Muscle layer of colon (tissue), 2 donors: Measurements from ENCODE around the gene NEIL3.

Experiments
- H3K27ac ChIP-seq: one replicate; pipeline ENCODE4 v1.7.0; 2013; ENCODE audit warnings: low read depth, mild to moderate bottlenecking, low read length, moderate library complexity
- H3K27me3 ChIP-seq, 2 donors: one replicate each; pipeline ENCODE4 v1.7.0; 2013; ENCODE audit warnings: low read length in 2 of 2, mild to moderate bottlenecking in 2 of 2; ENCODE audit not compliant: insufficient read depth in 2 of 2, control insufficient read depth in 1 of 2
- H3K36me3 ChIP-seq: one replicate; pipeline ENCODE4 v1.7.0; 2013; ENCODE audit warnings: mild to moderate bottlenecking, low read length; ENCODE audit not compliant: insufficient read depth
- H3K4me1 ChIP-seq: one replicate; pipeline ENCODE4 v1.7.0; 2013; ENCODE audit warnings: mild to moderate bottlenecking, low read length; ENCODE audit not compliant: insufficient read depth
- H3K4me3 ChIP-seq, 2 donors: one replicate each; pipeline ENCODE4 v1.7.0; 2013; ENCODE audit warnings: low read length in 2 of 2, low read depth in 1 of 2, mild to moderate bottlenecking in 1 of 2, moderate library complexity in 1 of 2
- H3K9ac ChIP-seq: one replicate; pipeline ENCODE4 v1.7.0; 2013; ENCODE audit warnings: low read length
- H3K9me3 ChIP-seq: one replicate; pipeline ENCODE4 v1.7.0; 2013; ENCODE audit warnings: mild to moderate bottlenecking, low read length
- donor health status: abdominal sarcoma.
- donor health status: Adenocarcinoma of cecum.

Gene NEIL3

DNA sequence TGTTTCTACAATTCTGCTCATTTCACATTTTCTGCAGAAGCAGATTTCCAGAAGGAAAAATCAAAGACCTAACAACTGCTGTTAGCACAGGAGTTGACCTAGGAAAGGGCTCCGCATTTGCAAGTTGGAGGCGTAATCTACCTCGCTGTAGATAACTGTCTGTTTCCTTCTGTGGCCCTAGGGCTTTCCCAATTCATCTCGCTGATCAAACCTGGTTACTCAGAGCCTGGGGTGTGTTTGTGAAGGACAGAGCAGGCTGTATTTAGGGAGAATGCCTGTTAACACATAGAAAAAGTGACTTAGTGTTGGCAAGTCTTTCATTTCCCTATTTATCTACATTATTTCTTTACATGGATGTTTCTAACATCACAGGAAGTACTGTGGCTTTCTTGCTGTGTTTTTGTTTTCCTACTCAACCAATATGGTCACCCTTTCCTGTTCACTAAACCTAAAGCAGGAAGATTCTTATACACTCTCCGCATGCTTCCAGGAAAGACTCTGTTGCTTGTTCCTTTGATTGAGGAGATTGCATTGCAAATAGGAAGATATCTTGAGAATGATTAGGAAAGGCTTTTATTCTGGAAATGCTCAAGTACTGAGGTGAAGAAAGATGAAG lies 92.1 kb downstream of the NEIL3 start:
- Histone ChIP-seq H3K9me3 (no peaks in the 10 kb centered on the region), H3K4me1 (no peaks in the 10 kb centered on the region), H3K27me3 (no peaks in the 10 kb centered on the region), H3K9ac (no peak overlapping the region), H3K27ac (no peak overlapping the region), H3K4me3 (no peak overlapping the region), H3K36me3 (no peaks in the 10 kb centered on the region)

DNA sequence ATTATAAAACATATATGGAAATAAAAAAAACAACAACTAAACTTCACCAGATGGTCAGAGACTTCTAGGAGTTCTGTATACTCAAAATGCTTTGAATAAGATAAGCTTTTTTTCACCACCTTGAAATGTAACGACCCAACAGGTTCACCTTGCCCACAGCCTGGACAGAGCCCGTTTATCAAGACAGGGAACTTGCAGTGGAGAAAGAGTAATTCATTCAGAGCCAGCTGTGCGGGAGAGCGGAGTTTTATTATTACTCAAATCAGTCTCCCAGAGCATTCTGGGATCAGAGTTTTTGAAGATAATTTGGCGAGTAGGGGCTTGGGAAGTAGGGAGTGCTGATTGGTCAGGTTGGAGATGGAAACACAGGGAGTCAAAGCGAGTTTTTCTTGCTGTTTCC lies 94.1 kb downstream of the NEIL3 start:
- H3K4me3 ChIP-seq, result no peak overlapping the region
- H3K9ac ChIP-seq, result no peak overlapping the region
- no peaks in the 10 kb centered on the region for H3K9me3 ChIP-seq
- no peak overlapping the region for H3K27ac ChIP-seq
- H3K36me3 ChIP-seq, result no peaks in the 10 kb centered on the region
- H3K27me3 ChIP-seq, result no peaks in the 10 kb centered on the region
- no peaks in the 10 kb centered on the region for H3K4me1 ChIP-seq

DNA sequence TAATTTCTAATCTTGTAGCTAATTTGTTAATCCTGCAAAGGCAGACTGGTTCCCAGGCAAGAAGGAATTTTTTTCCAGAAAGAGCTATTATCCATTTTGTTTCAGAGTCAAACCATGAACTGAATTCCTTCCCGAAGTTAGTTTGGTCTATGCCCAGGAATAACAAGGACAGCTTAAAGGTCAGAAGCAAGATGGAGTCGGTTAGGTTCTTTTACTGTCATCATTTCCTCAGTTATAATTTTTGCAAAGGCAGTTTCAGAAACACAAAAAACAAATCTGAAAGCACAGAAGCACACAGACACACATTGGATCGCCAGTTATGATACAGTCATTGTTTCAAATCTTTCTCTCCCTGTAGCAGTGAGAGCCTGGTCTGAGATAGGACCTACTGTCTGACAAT lies 94.7 kb downstream of the NEIL3 start:
- Histone ChIP-seq H3K9me3 (no peaks in the 10 kb centered on the region), H3K27ac (no peak overlapping the region), H3K27me3 (no peaks in the 10 kb centered on the region)

DNA sequence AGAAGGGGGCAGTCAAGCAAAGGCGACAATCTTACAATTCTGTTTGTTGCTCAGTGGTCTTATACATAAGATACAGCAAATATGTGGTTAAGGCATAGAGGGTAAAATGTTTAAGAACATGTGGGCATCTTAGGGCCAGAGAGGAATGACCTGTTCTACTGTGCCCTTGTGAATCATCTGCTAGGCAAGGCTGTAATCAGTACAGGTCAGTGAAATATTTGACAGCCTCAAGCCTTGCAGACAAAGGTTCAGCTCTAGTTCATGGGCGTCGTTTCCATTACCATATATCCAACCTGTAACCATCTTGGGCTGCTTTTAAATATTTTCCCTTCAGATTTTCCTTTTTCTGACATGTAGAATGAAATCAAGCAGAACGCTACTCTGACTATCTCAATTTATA lies 95.3 kb downstream of the NEIL3 start:
- no peaks in the 10 kb centered on the region for H3K9me3 ChIP-seq
- H3K27me3 ChIP-seq, result no peaks in the 10 kb centered on the region
- no peak overlapping the region for H3K4me3 ChIP-seq
- no peaks in the 10 kb centered on the region for H3K36me3 ChIP-seq
- H3K27ac ChIP-seq, result no peak overlapping the region
- H3K4me1 ChIP-seq, result no peaks in the 10 kb centered on the region
- H3K9ac ChIP-seq, result no peak overlapping the region

More for the DNA sequence above, 94.7 kb downstream of the NEIL3 start:
- no peaks in the 10 kb centered on the region for H3K4me1 ChIP-seq
- no peaks in the 10 kb centered on the region for H3K36me3 ChIP-seq
- no peak overlapping the region for H3K9ac ChIP-seq
- H3K4me3 ChIP-seq, result no peak overlapping the region

DNA sequence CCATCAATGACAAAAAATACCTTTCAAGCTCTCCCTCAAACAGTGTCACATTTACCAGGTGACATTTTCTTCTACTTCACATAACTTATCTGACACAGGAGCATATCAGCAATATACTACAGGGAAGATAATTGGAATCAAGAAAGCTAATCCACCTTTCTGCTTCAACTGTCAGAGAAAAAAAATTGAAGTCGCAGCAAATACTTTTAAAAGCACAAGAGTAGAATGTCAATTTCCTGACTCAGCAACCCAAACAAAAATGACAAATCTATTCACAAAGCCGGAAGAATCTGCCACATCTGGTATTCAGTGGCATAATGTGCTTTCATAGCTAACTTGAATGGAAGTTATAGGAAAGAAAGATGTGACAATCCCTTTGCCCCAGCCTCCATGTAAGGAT lies 95.8 kb downstream of the NEIL3 start:
- Histone ChIP-seq H3K36me3 (no peaks in the 10 kb centered on the region), H3K9me3 (no peaks in the 10 kb centered on the region), H3K4me1 (no peaks in the 10 kb centered on the region), H3K27ac (no peak overlapping the region), H3K4me3 (no peak overlapping the region), H3K9ac (no peak overlapping the region), H3K27me3 (no peaks in the 10 kb centered on the region)

GRCh38 chr4:177408023-177408422 lies 98.3 kb downstream of the NEIL3 start:
- Histone ChIP-seq H3K27ac (no peak overlapping the region), H3K4me3 (no peak overlapping the region), H3K9ac (no peak overlapping the region), H3K36me3 (no peaks in the 10 kb centered on the region), H3K27me3 (no peaks in the 10 kb centered on the region), H3K9me3 (no peaks in the 10 kb centered on the region), H3K4me1 (no peaks in the 10 kb centered on the region)

GRCh38 chr4:177410566-177410965 lies 100.9 kb downstream of the NEIL3 start:
- no peak overlapping the region for H3K4me3 ChIP-seq
- no peak overlapping the region for H3K27ac ChIP-seq
- H3K36me3 ChIP-seq, result no peaks in the 10 kb centered on the region
- no peaks in the 10 kb centered on the region for H3K4me1 ChIP-seq
- no peaks in the 10 kb centered on the region for H3K27me3 ChIP-seq
- H3K9me3 ChIP-seq, result no peaks in the 10 kb centered on the region
- no peak overlapping the region for H3K9ac ChIP-seq

GRCh38 chr4:177411996-177412395 lies 102.3 kb downstream of the NEIL3 start:
- Histone ChIP-seq H3K4me3 (no peak overlapping the region), H3K27ac (no peak overlapping the region), H3K9me3 (no peaks in the 10 kb centered on the region), H3K36me3 (no peaks in the 10 kb centered on the region), H3K4me1 (no peaks in the 10 kb centered on the region), H3K27me3 (no peaks in the 10 kb centered on the region), H3K9ac (no peak overlapping the region)
